Liver (tissue), 3 donors: Measurements from ENCODE around the gene SASH1.

Experiments used
- EGR1 ChIP-seq, 2 donors: IDR thresholded peaks; 2 replicates each; pipeline ENCODE4 v1.6.1; 2016 to 2018; ENCODE audit warnings: antibody characterized with exemption in 2 of 2, low read depth in 2 of 2
- FOXA1 ChIP-seq: IDR thresholded peaks from 2 replicates; pipeline ENCODE4 v1.6.1; 2016; ENCODE audit warnings: antibody characterized with exemption
- GABPA ChIP-seq, 2 donors: IDR thresholded peaks in 1 of 2; conservative IDR thresholded peaks in 1 of 2; 2 replicates each; pipeline ENCODE4 v1.6.1; 2016; ENCODE audit warnings: antibody characterized with exemption in 2 of 2, mild to moderate bottlenecking in 1 of 2, moderate library complexity in 1 of 2
- RAD21 ChIP-seq, 2 donors: IDR thresholded peaks; 2 replicates each; pipeline ENCODE4 v1.6.1; 2016; ENCODE audit warnings: antibody characterized with exemption in 2 of 2, mild to moderate bottlenecking in 2 of 2
- REST ChIP-seq: IDR thresholded peaks from 2 replicates; pipeline ENCODE4 v1.6.1; 2016; ENCODE audit warnings: antibody characterized with exemption, mild to moderate bottlenecking
- SP1 ChIP-seq: IDR thresholded peaks from 2 replicates; pipeline ENCODE4 v1.6.1; 2018; ENCODE audit warnings: antibody characterized with exemption, mild to moderate bottlenecking
- TF ChIP-seq, protein P1 (sequence below): fragments of 150-350 bp; IDR thresholded peaks from 2 replicates; pipeline ENCODE4 v1.5.1; 2017; ENCODE audit warnings: improper control_type of control experiment, low read depth, low read length; ENCODE audit not compliant: missing input control
- TF ChIP-seq, protein P2 (sequence below): IDR thresholded peaks from 2 replicates; pipeline ENCODE4 v1.6.1; 2016; ENCODE audit warnings: antibody characterized with exemption
- donor health status: healthy.
- donor health status: healthy.

GRCh38 chr6:148518511-148519156 lies 176.0 kb downstream of the SASH1 start:
- TF ChIP-seq, protein P1, sequence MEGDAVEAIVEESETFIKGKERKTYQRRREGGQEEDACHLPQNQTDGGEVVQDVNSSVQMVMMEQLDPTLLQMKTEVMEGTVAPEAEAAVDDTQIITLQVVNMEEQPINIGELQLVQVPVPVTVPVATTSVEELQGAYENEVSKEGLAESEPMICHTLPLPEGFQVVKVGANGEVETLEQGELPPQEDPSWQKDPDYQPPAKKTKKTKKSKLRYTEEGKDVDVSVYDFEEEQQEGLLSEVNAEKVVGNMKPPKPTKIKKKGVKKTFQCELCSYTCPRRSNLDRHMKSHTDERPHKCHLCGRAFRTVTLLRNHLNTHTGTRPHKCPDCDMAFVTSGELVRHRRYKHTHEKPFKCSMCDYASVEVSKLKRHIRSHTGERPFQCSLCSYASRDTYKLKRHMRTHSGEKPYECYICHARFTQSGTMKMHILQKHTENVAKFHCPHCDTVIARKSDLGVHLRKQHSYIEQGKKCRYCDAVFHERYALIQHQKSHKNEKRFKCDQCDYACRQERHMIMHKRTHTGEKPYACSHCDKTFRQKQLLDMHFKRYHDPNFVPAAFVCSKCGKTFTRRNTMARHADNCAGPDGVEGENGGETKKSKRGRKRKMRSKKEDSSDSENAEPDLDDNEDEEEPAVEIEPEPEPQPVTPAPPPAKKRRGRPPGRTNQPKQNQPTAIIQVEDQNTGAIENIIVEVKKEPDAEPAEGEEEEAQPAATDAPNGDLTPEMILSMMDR: no peak
- no peak for TF ChIP-seq SP1
- TF ChIP-seq REST: no peak
- TF ChIP-seq FOXA1: no peak
- TF ChIP-seq, protein P2, sequence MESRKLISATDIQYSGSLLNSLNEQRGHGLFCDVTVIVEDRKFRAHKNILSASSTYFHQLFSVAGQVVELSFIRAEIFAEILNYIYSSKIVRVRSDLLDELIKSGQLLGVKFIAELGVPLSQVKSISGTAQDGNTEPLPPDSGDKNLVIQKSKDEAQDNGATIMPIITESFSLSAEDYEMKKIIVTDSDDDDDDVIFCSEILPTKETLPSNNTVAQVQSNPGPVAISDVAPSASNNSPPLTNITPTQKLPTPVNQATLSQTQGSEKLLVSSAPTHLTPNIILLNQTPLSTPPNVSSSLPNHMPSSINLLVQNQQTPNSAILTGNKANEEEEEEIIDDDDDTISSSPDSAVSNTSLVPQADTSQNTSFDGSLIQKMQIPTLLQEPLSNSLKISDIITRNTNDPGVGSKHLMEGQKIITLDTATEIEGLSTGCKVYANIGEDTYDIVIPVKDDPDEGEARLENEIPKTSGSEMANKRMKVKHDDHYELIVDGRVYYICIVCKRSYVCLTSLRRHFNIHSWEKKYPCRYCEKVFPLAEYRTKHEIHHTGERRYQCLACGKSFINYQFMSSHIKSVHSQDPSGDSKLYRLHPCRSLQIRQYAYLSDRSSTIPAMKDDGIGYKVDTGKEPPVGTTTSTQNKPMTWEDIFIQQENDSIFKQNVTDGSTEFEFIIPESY: no peak
- TF ChIP-seq EGR1 (IDR thresholded peaks at IDR 0.05; ENCODE audit: low read depth in 2 of 2): no peak
- no peak for TF ChIP-seq RAD21 (IDR thresholded peaks at IDR 0.05)
- TF ChIP-seq GABPA (IDR thresholded peaks at IDR 0.05 in 1 of 2, conservative IDR thresholded peaks at IDR 0.05 in 1 of 2): no peak
